Astrocyte of the spinal cord (primary cell): ENCODE results near the gene AZU1.
"Not testable (repeated sequence)": the region's sequence is repeated elsewhere in the genome, so short reads cannot be mapped to it uniquely, and the experiment has no call there.

Experiments
- DNase-seq: peaks from one replicate; pipeline ENCODE4 v3.0.0; 2011; ENCODE audit warnings: low read depth, low spot score
- H3K4me3 ChIP-seq: 2 replicates; pipeline ENCODE4 v1.5.1; 2011; ENCODE audit warnings: low read depth, mild to moderate bottlenecking, low read length, moderate library complexity
- CTCF ChIP-seq: IDR thresholded peaks from 2 replicates; pipeline ENCODE4 v1.5.1; 2012; ENCODE audit warnings: low read depth, mild to moderate bottlenecking, low read length, inconsistent platforms
- in situ Hi-C: cut with HindIII; loops from 2 replicates; pipeline ENCODE4 v1.10.0; 2017; ENCODE audit warnings: low sequenced_read_pairs

Gene AZU1

DNA sequence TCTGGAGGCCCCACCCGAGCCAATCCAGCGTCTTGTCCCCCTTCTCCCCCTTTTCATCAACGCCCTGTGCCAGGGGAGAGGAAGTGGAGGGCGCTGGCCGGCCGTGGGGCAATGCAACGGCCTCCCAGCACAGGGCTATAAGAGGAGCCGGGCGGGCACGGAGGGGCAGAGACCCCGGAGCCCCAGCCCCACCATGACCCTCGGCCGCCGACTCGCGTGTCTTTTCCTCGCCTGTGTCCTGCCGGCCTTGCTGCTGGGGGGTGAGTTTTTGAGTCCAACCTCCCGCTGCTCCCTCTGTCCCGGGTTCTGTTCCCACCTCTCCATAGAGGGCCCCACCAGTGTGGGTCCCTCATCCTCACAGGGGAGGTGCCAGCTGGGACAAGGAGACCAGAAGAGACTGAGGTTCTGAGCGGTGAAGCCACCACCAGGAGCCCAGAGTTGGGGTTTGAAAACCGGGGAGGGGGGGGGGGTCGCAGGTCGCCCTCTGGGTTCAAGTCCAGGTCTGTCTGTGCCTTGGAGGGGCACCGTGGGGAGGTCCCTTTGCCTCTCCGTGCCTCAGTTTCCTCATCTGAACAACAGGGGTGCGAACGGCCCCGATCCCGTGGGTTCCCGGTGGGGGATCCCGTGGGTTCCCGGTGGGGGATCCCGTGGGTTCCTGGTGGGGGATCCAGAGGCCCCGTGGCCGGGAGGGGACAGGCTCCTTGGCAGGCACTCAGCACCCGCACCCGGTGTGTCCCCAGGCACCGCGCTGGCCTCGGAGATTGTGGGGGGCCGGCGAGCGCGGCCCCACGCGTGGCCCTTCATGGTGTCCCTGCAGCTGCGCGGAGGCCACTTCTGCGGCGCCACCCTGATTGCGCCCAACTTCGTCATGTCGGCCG is 24.7 kb downstream of the AZU1 start, which contains the start of gene ELANE:
TSS of gene ELANE (plus strand) at position 168 of the 878 bp plus-strand sequence. CDS start at position 194, 26 bp downstream.
- no peak for DNase-seq
- TF ChIP-seq CTCF: no peak
- H3K4me3 ChIP-seq: no peak within 1 kb of the TSS
- in situ Hi-C loops: no loop called here

DNA sequence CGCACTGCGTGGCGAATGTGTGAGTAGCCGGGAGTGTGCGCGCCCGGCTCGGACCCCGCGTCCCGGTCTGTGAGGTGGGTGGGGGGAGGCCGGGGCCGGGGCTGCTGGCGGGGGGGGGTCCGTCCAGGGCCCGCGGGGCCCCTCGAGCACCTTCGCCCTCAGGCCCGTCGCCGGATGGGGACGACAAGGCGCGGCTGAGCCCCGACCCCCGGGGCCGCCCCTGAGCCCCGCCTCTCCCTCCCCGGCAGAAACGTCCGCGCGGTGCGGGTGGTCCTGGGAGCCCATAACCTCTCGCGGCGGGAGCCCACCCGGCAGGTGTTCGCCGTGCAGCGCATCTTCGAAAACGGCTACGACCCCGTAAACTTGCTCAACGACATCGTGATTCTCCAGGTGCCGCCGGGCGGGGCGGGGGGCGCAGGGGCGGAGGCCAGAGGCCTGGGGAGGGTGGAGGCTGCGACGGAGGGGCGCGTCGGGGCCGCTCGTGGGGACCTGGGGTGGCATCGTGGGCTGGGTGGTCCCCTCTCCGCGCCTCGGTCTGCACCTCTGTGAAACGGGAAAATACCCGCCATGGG is 25.5 kb downstream of the AZU1 start:
- H3K4me3 ChIP-seq: no peak overlapping the region
- DNase-seq: no peak
- no peak for TF ChIP-seq CTCF
- in situ Hi-C loops: no loop called here

DNA sequence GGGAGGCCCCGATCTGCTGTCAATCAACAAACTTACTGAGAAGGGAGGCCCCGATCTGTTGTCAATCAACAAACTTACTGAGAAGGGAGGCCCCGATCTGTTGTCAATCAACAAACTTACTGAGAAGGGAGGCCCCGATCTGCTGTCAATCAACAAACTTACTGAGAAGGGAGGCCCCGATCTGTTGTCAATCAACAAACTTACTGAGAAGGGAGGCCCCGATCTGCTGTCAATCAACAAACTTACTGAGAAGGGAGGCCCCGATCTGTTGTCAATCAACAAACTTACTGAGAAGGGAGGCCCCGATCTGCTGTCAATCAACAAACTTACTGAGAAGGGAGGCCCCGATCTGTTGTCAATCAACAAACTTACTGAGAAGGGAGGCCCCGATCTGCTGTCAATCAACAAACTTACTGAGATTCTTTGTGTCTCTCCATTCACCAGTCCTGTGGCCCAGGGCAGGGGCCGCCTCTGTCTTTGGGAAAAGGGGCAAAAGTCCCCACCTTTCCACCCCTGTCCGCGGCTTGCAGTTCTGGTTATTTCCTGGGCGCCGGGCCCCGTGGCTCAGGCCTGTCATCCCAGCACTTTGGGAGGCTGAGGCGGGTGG is 26.1 kb downstream of the AZU1 start:
- DNase-seq, H3K4me3 ChIP-seq, in situ Hi-C loops: not testable (repeated sequence)

- no peak overlapping the region for H3K4me3 ChIP-seq
- in situ Hi-C loops: no loop called here
- no peak for DNase-seq
- TF ChIP-seq CTCF: no peak
Observed at GRCh38 chr19:854549-854948, 26.9 kb downstream of the AZU1 start.

GRCh38 chr19:855142-855541 is 27.5 kb downstream of the AZU1 start:
- no peak for TF ChIP-seq CTCF
- DNase-seq: no peak
- in situ Hi-C loops: no loop called here
- no peak overlapping the region for H3K4me3 ChIP-seq

- DNase-seq: no peak
- no peak overlapping the region for H3K4me3 ChIP-seq
- in situ Hi-C loops: no loop called here
- no peak for TF ChIP-seq CTCF
Observed at GRCh38 chr19:855566-856120, 28.0 kb downstream of the AZU1 start.
